ENCODE measurements around the gene XRCC5.

Gene XRCC5

DNA sequence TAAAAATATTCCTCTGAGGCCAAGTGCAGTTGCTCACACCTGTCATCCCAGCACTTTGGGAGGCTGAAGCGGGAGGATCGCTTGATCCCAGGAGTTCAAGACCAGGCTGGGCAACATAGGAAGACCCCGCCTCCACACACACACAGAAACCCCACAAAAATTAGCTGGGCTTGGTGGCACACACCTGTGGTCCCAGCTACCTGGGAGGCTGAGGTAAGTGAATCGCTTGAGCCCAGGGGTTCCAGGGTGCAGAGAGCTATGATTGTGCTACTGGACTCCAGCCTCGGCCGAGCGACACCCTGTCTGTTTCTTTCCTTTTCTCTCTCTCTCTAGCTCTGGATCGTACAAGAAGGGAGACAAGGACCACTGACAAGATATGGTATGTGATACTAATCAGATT lies 1.8 kb upstream of the XRCC5 start (continued):
- TF ChIP-seq ZNF362 (tag by site-specific recombination; IDR thresholded peaks at IDR 0.05): no peak
- TF ChIP-seq, protein P1, sequence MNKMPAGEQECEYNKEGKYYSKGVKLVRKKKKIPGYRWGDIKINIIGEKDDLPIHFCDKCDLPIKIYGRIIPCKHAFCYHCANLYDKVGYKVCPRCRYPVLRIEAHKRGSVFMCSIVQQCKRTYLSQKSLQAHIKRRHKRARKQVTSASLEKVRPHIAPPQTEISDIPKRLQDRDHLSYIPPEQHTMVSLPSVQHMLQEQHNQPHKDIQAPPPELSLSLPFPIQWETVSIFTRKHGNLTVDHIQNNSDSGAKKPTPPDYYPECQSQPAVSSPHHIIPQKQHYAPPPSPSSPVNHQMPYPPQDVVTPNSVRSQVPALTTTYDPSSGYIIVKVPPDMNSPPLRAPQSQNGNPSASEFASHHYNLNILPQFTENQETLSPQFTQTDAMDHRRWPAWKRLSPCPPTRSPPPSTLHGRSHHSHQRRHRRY (tag by site-specific recombination; IDR thresholded peaks at IDR 0.05): no peak
- TF ChIP-seq ZNF121 (tag by site-specific recombination; IDR thresholded peaks at IDR 0.05): no peak
- no peak for TF ChIP-seq ZEB2 (tag by site-specific recombination; IDR thresholded peaks at IDR 0.05)
- TF ChIP-seq FEZF1 (tag by site-specific recombination; IDR thresholded peaks at IDR 0.05): no peak
- no peak for TF ChIP-seq ZNF544 (tag by site-specific recombination; IDR thresholded peaks at IDR 0.05)

GRCh38 chr2:216107760-216108159 lies 1.4 kb upstream of the XRCC5 start:
- ChIA-PET POLR2A (interaction anchor here (3.8 kb wide), 1 partner anchor 26 kb away, joined by 18 read pairs; the partner anchor contains the start of genes PECR and TMEM169), CTCF (no interaction called here)
- H3K4me1 ChIP-seq (ENCODE audit: control insufficient read depth, insufficient read depth, low read length): no peaks in the 10 kb centered on the region
- TF ChIP-seq ZNF121 (tag by site-specific recombination; IDR thresholded peaks at IDR 0.05): no peak
- no peak for TF ChIP-seq SETDB1 (IDR thresholded peaks at IDR 0.05; ENCODE audit: insufficient read length, low read length)
- TF ChIP-seq, protein P2, sequence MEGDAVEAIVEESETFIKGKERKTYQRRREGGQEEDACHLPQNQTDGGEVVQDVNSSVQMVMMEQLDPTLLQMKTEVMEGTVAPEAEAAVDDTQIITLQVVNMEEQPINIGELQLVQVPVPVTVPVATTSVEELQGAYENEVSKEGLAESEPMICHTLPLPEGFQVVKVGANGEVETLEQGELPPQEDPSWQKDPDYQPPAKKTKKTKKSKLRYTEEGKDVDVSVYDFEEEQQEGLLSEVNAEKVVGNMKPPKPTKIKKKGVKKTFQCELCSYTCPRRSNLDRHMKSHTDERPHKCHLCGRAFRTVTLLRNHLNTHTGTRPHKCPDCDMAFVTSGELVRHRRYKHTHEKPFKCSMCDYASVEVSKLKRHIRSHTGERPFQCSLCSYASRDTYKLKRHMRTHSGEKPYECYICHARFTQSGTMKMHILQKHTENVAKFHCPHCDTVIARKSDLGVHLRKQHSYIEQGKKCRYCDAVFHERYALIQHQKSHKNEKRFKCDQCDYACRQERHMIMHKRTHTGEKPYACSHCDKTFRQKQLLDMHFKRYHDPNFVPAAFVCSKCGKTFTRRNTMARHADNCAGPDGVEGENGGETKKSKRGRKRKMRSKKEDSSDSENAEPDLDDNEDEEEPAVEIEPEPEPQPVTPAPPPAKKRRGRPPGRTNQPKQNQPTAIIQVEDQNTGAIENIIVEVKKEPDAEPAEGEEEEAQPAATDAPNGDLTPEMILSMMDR (tag by site-specific recombination; IDR thresholded peaks at IDR 0.05): no peak
- TF ChIP-seq PRDM2 (tag by site-specific recombination; IDR thresholded peaks at IDR 0.05; ENCODE audit: borderline replicate concordance): no peak
- no peak for TF ChIP-seq ZBTB8A (tag by site-specific recombination; IDR thresholded peaks at IDR 0.05)
- peak; percentile 20; the same call in 1 of the 2 replicates for TF ChIP-seq ZNF335 (tag by site-specific recombination; conservative IDR thresholded peaks at IDR 0.05)
- TF ChIP-seq ZNF792 (tag by site-specific recombination; IDR thresholded peaks at IDR 0.05): no peak
- no peak for TF ChIP-seq ZNF175 (tag by site-specific recombination; IDR thresholded peaks at IDR 0.05)
- no peak overlapping the region for H3K27ac ChIP-seq (ENCODE audit: extremely low read depth, low read depth, low read length)
- peaks cover 9 to 26% of the 10 kb centered on the region in 2 experiments for H3K36me3 ChIP-seq (ENCODE audit: control insufficient read depth in 2 of 2, insufficient read depth in 1 of 2, low read length in 2 of 2)
- no peak overlapping the region for H3K4me3 ChIP-seq (ENCODE audit: low read depth, low read length)
- no peaks in the 10 kb centered on the region for H3K9me3 ChIP-seq (ENCODE audit: control insufficient read depth, insufficient read depth, low read depth, low read length)

Measured in HEK293 (cell line).